Dendritic cell treated with granulocyte-macrophage colony-stimulating factor and Interleukin-4, amounts not matched to agents 40 ng/mL and 50 ng/mL, for 4 days (primary cell): ENCODE measurements around the gene ZDHHC13.
"Not testable (repeated sequence)": the region's sequence is repeated elsewhere in the genome, so short reads cannot be mapped to it uniquely, and the experiment has no call there.

Experiments used
- H3K27ac Mint-ChIP-seq: one replicate; pipeline ENCODE4 v1.8.0; 2022; ENCODE audit warnings: mild to moderate bottlenecking, mixed read lengths
- H3K27me3 Mint-ChIP-seq: one replicate; pipeline ENCODE4 v1.8.0; 2022; ENCODE audit warnings: mild to moderate bottlenecking, mixed read lengths
- H3K36me3 Mint-ChIP-seq: one replicate; pipeline ENCODE4 v1.8.0; 2022; ENCODE audit warnings: low read depth, mixed read lengths
- H3K4me1 Mint-ChIP-seq: one replicate; pipeline ENCODE4 v1.8.0; 2022; ENCODE audit warnings: low read depth, mixed read lengths
- H3K4me3 Mint-ChIP-seq: one replicate; pipeline ENCODE4 v1.8.0; 2022; ENCODE audit warnings: mild to moderate bottlenecking, moderate library complexity, mixed read lengths
- H3K9me3 Mint-ChIP-seq: one replicate; pipeline ENCODE4 v1.8.0; 2022; ENCODE audit warnings: mixed read lengths
- intact Hi-C: fragments of 100-400 bp; cut with micrococcal nuclease; formaldehyde crosslinking; loops from one replicate; pipeline ENCODE4 v1.15.0; 2022

The ZDHHC13 gene

DNA sequence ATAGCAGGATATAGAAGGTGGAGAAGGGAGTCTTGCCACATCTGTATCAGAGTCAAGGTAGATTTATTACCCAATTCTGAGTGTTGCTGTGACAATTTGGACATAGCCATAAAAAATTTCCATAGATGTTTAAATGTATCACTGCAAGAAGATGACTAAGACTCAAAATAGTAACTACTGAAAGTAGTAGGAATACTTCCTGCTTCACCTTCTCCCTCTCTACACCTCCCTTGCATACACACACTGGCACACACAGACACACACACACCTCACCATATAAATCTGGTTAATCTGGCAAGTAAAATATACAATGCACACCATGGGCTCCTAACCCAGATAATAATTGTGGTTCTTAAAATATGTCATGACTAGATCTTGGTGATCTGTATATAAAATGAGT, 5.2 kb upstream of the ZDHHC13 start:
- H3K9me3 Mint-ChIP-seq, result no peaks in the 10 kb centered on the region
- H3K36me3 Mint-ChIP-seq, result peaks cover 2% of the 10 kb centered on the region
- H3K4me1 Mint-ChIP-seq, result peaks cover 20% of the 10 kb centered on the region
- no peak overlapping the region for H3K27ac Mint-ChIP-seq
- no peak overlapping the region for H3K4me3 Mint-ChIP-seq
- peaks cover 2% of the 10 kb centered on the region for H3K27me3 Mint-ChIP-seq
- intact Hi-C loops, result no loop called here

DNA sequence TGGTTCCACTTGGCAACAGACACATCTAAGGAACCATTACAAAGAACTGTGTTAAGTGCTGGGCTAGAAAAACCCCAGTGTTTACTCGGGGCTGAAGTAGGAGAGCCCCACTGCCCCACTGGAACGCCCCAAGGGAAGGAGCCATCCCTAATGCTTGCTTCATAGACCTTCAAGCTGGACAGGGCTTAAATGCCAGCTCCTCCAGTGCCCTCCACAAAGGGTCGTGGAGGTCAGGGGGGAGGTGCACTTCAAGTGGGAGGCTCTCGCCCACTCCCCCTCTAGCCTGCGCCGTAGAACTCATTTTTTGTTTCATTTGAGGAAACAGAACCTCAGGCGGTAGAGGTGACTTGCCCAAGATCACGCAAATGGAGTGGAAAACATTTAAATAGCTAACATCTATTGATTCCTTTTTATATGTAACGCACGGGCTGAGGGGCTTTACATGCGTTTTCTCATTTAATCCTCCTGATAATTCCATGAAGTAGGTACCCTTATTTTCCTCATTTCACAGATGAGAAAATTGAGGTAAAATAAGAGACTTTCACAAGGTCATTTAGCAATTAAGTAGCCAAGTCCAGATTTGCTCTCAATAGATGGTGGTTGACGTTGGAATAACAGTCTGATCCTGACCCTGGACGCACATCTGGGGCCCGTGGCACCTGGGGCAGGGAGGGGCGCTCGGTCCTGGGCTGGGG, 545 bp upstream of the ZDHHC13 start:
- H3K27me3 Mint-ChIP-seq, result no peaks in the 10 kb centered on the region
- H3K9me3 Mint-ChIP-seq, result no peaks in the 10 kb centered on the region
- peaks cover 34% of the 10 kb centered on the region for H3K4me1 Mint-ChIP-seq
- peak overlapping the region; percentile 78 for H3K27ac Mint-ChIP-seq
- intact Hi-C loops, result loop anchor here (2.0 kb wide), 2 partner anchors 40 to 124 kb away; partner anchors contain the start of gene E2F8
- H3K36me3 Mint-ChIP-seq, result peaks cover 23% of the 10 kb centered on the region
- peak overlapping the region; percentile 85 for H3K4me3 Mint-ChIP-seq

DNA sequence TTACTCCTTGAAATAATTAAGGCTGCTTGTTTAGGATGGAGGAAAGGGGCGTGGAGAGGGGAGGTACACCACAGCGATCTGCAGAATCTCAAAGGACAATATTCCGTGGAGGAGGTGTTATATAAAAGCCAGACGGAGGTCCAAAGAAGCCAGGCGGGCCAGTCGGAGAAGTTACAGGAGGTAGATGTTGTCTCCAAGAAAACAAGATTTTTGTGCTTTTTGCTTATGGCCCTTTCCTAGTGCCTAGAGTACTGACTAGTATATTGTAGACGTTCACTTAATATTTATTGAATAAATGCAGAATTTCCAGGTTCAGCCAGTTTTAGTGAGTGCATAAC, 761 bp downstream of the ZDHHC13 start:
- peaks cover 23% of the 10 kb centered on the region for H3K36me3 Mint-ChIP-seq
- H3K4me3 Mint-ChIP-seq, result peak overlapping the region; percentile 85
- H3K9me3 Mint-ChIP-seq, result no peaks in the 10 kb centered on the region
- H3K4me1 Mint-ChIP-seq, result peaks cover 39% of the 10 kb centered on the region
- H3K27ac Mint-ChIP-seq, result no peak overlapping the region
- no peaks in the 10 kb centered on the region for H3K27me3 Mint-ChIP-seq
- intact Hi-C loops, result loop anchor here (2.0 kb wide), 2 partner anchors 41 to 123 kb away; partner anchors contain the start of gene E2F8

DNA sequence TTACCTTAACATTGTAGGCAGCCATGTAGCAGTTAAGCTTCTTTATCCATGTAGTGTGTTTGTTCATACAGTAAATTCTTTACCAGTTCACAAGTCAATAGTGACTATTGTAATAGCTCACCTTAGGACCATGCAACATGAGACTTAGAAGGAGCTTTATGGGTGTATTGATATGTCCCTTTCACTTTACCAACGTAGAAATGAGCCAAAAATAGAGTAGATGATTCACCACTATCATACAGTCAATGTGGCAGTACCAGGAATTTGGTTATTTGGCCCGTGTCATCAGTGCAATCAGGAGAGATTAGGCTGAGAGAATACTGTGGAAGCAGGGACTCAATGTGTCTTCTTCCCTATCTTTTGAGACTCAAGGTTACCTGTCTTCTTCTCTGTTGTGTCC, 4.7 kb downstream of the ZDHHC13 start:
- Mint-ChIP-seq H3K4me1 (peaks cover 39% of the 10 kb centered on the region), H3K27me3 (no peaks in the 10 kb centered on the region), H3K27ac (no peak overlapping the region), H3K4me3 (no peak overlapping the region), H3K36me3 (peaks cover 41% of the 10 kb centered on the region), H3K9me3 (no peaks in the 10 kb centered on the region)
- intact Hi-C loops, result no loop called here

- Mint-ChIP-seq H3K27me3 (no peaks in the 10 kb centered on the region), H3K27ac (no peak overlapping the region), H3K4me3 (no peak overlapping the region), H3K4me1 (peaks cover 39% of the 10 kb centered on the region), H3K36me3 (peaks cover 35% of the 10 kb centered on the region), H3K9me3 (no peaks in the 10 kb centered on the region)
- intact Hi-C loops, result no loop called here
Observed at GRCh38 chr11:19122960-19123615, 6.1 kb downstream of the ZDHHC13 start.

DNA sequence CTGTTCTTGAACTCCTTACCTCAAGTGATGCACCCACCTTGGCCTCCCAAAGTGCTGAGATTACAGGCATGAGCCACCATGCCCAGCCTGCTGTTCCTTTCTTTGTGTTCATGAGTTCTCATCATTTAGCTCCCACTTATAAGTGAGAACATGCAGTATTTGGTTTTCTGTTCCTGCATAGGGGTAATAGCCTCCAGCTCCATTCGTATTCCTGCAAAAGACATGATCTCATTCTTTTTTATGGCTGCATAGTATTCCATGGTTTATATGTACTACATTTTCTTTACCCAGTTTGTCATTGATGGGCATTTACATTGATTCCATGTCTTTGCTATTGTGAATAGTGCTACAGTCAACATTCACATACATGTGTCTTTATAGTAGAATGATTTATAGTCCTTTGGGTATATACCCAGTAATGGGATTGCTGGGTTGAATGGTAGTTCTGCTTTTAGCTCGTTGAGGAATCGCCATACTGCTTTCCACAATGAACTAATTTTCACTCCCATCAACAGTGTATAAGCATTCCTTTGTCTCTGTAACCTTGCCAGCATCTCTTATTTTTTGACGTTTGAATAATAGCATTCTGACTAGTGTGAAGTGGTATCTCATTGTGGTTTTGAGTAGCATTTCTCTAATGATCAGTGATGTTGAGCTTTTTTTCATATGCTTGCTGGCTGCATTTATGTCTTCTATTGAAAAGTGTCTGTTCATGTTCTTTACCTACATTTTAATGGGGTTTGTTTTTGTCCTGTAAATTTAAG, 9.8 kb downstream of the ZDHHC13 start:
- H3K27me3 Mint-ChIP-seq, result not testable (repeated sequence)
- H3K36me3 Mint-ChIP-seq, result peaks cover 46% of the 10 kb centered on the region

DNA sequence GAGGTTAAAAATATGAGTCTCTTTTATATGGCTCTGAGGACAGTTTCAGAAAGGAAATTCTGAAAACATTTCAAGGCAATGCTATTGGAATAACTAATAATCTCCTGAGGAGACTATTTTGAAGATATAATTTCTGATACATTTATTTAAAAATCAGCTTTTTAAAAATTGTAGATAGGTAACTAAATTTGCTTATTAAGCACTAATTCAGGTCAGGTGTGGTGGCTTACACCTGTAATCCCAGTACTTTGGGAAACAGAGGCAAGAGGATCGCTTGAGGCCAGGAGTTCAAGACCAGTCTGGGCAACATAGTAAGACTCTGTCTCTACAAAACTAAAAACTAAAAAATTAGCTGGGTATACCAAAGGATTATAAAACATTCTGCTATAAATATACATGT, 17.0 kb downstream of the ZDHHC13 start:
- H3K27ac Mint-ChIP-seq, result no peak overlapping the region
- H3K27me3 Mint-ChIP-seq, result no peaks in the 10 kb centered on the region
- intact Hi-C loops, result no loop called here
- peaks cover 54% of the 10 kb centered on the region for H3K36me3 Mint-ChIP-seq
- H3K9me3 Mint-ChIP-seq, result peaks cover 63% of the 10 kb centered on the region
- no peak overlapping the region for H3K4me3 Mint-ChIP-seq
- H3K4me1 Mint-ChIP-seq, result no peaks in the 10 kb centered on the region

More for the DNA sequence above, 9.8 kb downstream of the ZDHHC13 start:
- H3K27ac Mint-ChIP-seq, intact Hi-C loops, H3K4me1 Mint-ChIP-seq, H3K4me3 Mint-ChIP-seq: not testable (repeated sequence)
- H3K9me3 Mint-ChIP-seq, result peaks cover 16% of the 10 kb centered on the region

DNA sequence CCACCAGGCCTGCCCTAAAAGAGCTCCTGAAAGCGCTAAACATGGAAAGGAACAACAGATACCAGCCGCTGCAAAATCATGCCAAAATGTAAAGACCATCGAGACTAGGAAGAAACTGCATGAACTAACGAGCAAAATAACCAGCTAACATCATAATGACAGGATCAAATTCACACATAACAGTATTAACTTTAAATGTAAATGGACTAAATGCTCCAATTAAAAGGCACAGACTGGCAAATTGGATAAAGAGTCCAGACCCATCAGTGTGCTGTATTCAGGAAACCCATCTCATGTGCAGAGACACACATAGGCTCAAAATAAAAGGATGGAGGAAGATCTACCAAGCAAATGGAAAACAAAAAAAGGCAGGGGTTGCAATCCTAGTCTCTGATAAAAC, 19.9 kb downstream of the ZDHHC13 start:
- H3K27me3 Mint-ChIP-seq, intact Hi-C loops: not testable (repeated sequence)
- H3K9me3 Mint-ChIP-seq, result peaks cover 46% of the 10 kb centered on the region

GRCh38 chr11:19145319-19145718, 28.4 kb downstream of the ZDHHC13 start:
- Mint-ChIP-seq H3K4me3 (no peak overlapping the region), H3K4me1 (no peaks in the 10 kb centered on the region), H3K9me3 (no peaks in the 10 kb centered on the region), H3K27ac (no peak overlapping the region), H3K36me3 (peaks cover 14% of the 10 kb centered on the region), H3K27me3 (no peaks in the 10 kb centered on the region)
- intact Hi-C loops, result no loop called here

More for the DNA sequence above, 19.9 kb downstream of the ZDHHC13 start:
- not testable (repeated sequence) for H3K4me3 Mint-ChIP-seq, H3K4me1 Mint-ChIP-seq, H3K27ac Mint-ChIP-seq
- H3K36me3 Mint-ChIP-seq, result peaks cover 30% of the 10 kb centered on the region

- Mint-ChIP-seq H3K27me3 (no peaks in the 10 kb centered on the region), H3K27ac (no peak overlapping the region), H3K4me1 (no peaks in the 10 kb centered on the region), H3K9me3 (no peaks in the 10 kb centered on the region), H3K36me3 (peaks cover 50% of the 10 kb centered on the region), H3K4me3 (no peak overlapping the region)
- intact Hi-C loops, result loop anchor here (10.0 kb wide), 1 partner anchor 82 kb away; no protein-coding TSS in a partner anchor
Observed at GRCh38 chr11:19156892-19157291, 39.9 kb downstream of the ZDHHC13 start.

GRCh38 chr11:19160847-19161246, 43.9 kb downstream of the ZDHHC13 start:
- intact Hi-C loops, result no loop called here
- Mint-ChIP-seq H3K27me3 (no peaks in the 10 kb centered on the region), H3K4me3 (no peak overlapping the region), H3K9me3 (no peaks in the 10 kb centered on the region), H3K27ac (no peak overlapping the region), H3K36me3 (peaks cover 49% of the 10 kb centered on the region), H3K4me1 (peaks cover 22% of the 10 kb centered on the region)

- peaks cover 49% of the 10 kb centered on the region for H3K36me3 Mint-ChIP-seq
Observed at GRCh38 chr11:19161651-19162050, 44.7 kb downstream of the ZDHHC13 start.

DNA sequence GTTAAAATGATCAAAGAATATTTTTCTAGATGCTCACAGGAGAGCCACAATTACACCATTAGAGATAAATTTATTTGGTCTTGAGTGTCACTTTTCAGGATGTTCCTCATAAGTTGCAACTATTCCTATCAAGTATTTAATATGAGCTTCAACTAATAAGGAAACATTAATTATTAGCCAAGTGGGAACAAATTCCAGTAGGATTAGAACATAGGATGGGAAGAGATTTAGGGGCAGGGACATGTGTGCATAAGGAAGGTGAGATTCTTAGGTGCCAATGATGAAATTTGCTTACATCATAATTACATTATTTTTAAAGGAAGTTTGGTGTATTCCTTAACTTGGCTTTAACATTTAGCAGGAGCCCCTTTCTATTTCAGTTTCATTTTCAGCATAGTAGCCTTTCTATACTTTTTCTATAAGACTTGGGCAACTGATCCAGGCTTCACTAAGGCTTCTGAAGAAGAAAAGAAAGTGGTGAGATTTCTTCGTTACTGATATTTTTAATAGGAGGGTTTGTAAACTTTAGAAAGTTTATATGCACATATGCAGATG, 46.1 kb downstream of the ZDHHC13 start:
- no peaks in the 10 kb centered on the region for H3K27me3 Mint-ChIP-seq
- H3K27ac Mint-ChIP-seq, result no peak overlapping the region
- no peak overlapping the region for H3K4me3 Mint-ChIP-seq
- no peaks in the 10 kb centered on the region for H3K9me3 Mint-ChIP-seq
- intact Hi-C loops, result no loop called here
- peaks cover 58% of the 10 kb centered on the region for H3K36me3 Mint-ChIP-seq
- peaks cover 22% of the 10 kb centered on the region for H3K4me1 Mint-ChIP-seq

More at GRCh38 chr11:19161651-19162050, 44.7 kb downstream of the ZDHHC13 start:
- Mint-ChIP-seq H3K4me1 (peaks cover 22% of the 10 kb centered on the region), H3K27ac (no peak overlapping the region), H3K9me3 (no peaks in the 10 kb centered on the region), H3K27me3 (no peaks in the 10 kb centered on the region), H3K4me3 (no peak overlapping the region)
- intact Hi-C loops, result no loop called here

GRCh38 chr11:19163617-19164016, 46.6 kb downstream of the ZDHHC13 start:
- intact Hi-C loops, result no loop called here
- H3K9me3 Mint-ChIP-seq, result no peaks in the 10 kb centered on the region
- peaks cover 63% of the 10 kb centered on the region for H3K36me3 Mint-ChIP-seq
- H3K4me1 Mint-ChIP-seq, result peaks cover 22% of the 10 kb centered on the region
- no peak overlapping the region for H3K27ac Mint-ChIP-seq
- H3K27me3 Mint-ChIP-seq, result no peaks in the 10 kb centered on the region
- H3K4me3 Mint-ChIP-seq, result no peak overlapping the region
